HG03521 (cell line): Measurements from ENCODE around the gene RASSF4.
"Not testable (repeated sequence)": the region's sequence is repeated elsewhere in the genome, so short reads cannot be mapped to it uniquely, and the experiment has no call there.

Source experiments
- ATAC-seq: cut with Tn5 transposase; IDR thresholded peaks from one replicate; pipeline ENCODE4 v1.9.1; 2021; ENCODE audit warnings: mild to moderate bottlenecking, moderate library complexity; ENCODE audit not compliant: unreplicated experiment

RASSF4 gene

DNA sequence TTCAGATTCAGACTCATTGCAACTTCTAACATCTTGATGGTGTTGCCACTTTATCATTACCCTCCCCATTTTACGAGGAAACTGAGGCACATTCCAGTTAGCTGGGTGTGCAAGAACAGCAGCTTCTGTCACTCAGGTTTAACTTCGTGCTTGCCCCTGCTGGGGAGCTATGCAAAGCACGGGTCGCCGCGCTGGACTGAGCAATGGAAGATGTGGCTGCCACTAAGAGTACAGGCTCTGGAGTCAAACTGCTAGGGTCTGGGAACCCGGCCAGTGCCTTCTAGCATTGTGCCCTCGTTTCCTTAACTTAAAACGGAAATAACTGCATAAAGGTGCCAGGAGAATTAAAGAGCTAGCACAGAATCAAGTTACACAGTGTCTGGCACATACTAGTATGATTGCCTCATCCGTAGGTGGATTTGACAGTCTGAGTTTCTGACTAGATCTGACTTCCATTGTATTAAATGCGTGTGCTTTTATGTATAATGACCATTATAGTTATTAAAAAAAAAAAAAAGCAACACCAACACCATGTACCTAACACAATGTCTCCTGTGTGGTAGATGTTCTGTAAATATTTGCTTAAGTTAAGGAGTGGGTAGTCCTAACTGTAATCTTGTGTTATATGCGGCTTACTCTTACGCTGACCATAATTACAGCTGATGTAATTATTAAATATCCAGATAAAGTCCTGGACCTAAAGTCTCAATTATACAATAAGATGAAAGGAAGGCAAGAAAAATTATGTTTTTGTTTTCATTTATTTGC lies 42.0 kb downstream of the RASSF4 start:
- peak; percentile 83 for ATAC-seq

- no peak for ATAC-seq
Observed at GRCh38 chr10:45003432-45004000, 43.9 kb downstream of the RASSF4 start.

GRCh38 chr10:45004661-45005060 lies 45.1 kb downstream of the RASSF4 start:
- ATAC-seq, result no peak

GRCh38 chr10:45005284-45005683 lies 45.7 kb downstream of the RASSF4 start:
- no peak for ATAC-seq

- ATAC-seq, result no peak
Observed at GRCh38 chr10:45006276-45007030, 46.9 kb downstream of the RASSF4 start.

DNA sequence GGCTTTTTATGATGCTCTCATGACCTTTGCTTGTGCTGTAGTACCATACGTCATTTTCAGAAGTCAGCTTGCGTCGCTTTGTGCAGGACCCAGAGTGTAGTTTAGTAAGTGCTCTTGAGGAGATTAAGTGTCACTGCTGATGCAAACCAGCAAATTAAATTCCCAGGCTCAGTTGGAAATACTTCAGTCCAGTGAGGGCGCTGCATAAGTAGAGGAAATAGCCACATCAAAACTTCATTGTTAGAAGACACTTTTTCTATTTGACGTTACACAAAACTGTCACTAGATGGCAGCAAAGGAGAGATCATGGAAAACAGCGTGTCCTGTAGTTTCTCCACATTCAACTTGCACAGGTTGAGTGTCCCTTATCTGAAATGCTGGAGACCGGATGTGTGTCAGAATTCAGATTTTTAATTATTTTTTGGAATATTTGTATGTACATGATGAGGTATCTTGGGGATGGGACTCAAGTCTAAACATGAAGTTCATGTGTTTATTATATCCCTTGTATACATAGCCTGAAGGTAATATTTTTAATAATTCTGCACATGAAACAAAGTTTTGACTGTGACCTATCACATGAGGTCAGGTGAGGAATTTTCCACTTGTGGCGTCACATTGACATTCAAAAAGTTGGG lies 49.0 kb downstream of the RASSF4 start:
- peak; percentile 51 for ATAC-seq

DNA sequence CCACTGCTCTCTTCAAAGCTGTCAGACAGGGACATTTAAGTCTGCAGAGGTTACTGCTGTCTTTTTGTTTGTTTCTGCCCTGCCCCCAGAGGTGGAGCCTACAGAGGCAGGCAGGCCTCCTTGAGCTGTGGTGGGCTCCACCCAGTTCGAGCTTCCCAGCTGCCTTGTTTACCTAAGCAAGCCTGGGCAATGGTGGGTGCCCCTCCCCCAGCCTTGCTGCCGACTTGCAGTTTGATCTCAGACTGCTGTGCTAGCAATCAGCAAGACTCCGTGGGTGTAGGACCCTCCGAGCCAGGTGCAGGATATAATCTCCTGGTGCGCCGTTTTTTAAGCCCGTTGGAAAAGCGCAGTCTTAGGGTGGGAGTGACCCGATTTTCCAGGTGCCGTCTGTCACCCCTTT lies 55.0 kb downstream of the RASSF4 start:
- not testable (repeated sequence) for ATAC-seq

GRCh38 chr10:45015590-45015989 lies 56.0 kb downstream of the RASSF4 start:
- no peak for ATAC-seq

- ATAC-seq, result no peak
Observed at GRCh38 chr10:45023426-45023825, 63.8 kb downstream of the RASSF4 start.

GRCh38 chr10:45034301-45034700 lies 74.7 kb downstream of the RASSF4 start:
- no peak for ATAC-seq

- ATAC-seq, result no peak
Observed at GRCh38 chr10:45035673-45036072, 76.1 kb downstream of the RASSF4 start.

DNA sequence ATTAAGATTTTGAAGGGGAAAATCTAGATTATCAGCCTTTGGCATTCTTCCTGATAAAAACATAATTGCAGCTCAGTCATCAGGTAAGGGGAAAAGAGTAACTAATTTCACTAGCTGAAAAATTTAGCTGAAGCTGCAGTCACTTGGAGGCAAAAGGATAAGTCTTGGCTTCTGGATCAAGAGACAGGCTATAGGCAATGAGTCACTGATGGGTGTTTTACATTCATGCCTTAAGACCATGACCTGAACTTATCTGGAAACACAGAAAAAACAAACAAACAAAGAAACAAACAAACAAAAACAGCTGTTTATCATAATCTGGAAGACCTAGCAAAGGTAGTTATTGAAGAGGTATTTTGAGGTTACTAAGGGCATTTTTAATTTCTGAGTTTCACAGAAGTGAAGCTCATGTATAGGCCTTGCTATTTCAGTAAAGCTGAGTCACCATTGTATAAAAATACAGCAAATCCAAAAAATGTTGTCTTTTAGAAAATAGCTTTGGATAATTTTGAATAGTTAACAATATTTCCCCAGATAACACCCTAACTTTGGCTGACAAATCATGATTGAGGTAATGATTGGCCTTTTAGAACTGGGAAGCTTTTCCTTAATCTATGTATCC lies 81.4 kb downstream of the RASSF4 start:
- no peak for ATAC-seq

GRCh38 chr10:45044290-45044689 lies 84.7 kb downstream of the RASSF4 start:
- ATAC-seq, result no peak
